ENCODE results near the gene DLG2.

DNA sequence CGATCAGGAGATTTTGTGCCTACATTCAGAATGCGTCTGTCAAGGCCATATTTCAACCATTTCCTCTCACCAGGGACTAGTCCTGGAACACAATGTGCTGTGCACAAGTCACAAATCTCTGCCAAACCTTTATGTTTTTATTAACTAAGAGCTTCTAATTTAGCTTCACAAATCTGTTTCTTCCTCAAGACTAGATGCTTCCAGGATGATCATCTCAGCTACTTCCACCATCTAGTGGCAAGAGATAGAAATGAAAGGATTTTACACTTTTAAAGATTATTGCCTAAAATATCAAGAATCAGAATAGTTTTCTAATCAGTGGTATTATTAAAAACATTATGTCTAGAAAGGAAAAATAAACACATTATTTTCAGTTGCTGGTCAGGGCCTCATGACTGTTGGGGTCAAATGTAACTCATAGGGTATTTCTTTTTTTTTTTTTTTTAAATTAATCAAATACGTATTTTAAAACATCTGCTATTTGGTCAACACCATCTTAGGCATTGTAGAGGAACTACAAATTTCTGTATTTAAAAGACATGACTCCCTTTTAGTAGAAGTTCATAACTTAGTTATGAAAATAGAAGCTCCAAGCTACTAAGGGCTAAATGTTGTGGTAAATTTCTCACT is 1102.6 kb downstream of the DLG2 start:
- TF ChIP-seq NFE2L1 (tag; IDR thresholded peaks at IDR 0.05; ENCODE audit: borderline replicate concordance, low read depth): no peak
- TF ChIP-seq, protein P1, sequence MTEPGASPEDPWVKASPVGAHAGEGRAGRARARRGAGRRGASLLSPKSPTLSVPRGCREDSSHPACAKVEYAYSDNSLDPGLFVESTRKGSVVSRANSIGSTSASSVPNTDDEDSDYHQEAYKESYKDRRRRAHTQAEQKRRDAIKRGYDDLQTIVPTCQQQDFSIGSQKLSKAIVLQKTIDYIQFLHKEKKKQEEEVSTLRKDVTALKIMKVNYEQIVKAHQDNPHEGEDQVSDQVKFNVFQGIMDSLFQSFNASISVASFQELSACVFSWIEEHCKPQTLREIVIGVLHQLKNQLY (CRISPR knock-in tag; conservative IDR thresholded peaks at IDR 0.05): no peak

Measured in K562 (cell line).